HG03469 (cell line): ENCODE data around the gene TTC34.

Experiments used
- ATAC-seq: cut with Tn5 transposase; IDR thresholded peaks from one replicate; pipeline ENCODE4 v1.9.1; 2021; ENCODE audit warnings: mild to moderate bottlenecking, moderate library complexity, moderate number of reproducible peaks; ENCODE audit not compliant: unreplicated experiment

Gene TTC34

DNA sequence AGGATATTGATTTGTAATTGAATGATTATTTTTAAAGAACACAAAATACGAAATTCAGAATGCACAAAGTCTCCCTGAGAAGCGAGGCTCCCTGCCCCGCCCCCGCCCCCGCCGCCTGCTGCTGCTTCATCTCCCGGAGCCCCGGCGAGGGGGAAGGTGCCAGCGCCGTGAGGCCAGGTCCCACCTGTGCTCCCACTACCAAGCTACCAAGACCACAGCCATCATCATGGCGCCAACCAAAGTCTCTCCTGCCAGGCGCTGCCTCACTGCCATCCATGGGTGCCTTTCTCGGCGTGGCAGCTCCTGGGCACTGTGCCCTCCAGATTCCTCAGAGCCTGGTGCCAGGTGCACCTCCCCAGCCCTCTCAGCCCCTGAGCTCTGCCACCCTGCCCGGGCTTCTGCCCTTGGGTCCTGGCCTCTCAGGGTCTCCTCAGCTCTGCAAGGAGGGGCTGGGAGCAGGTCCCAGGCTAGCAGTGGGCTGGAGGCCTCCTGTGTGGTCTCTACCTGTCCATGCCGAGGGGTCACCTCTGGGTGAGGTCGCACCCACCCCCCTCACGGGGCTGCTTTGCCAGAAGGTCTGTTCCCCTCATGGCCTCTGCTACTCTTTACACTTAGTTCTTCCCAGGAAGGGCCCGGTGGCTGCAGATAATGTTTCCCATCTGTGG, 29.4 kb upstream of the TTC34 start:
- ATAC-seq, result no peak

DNA sequence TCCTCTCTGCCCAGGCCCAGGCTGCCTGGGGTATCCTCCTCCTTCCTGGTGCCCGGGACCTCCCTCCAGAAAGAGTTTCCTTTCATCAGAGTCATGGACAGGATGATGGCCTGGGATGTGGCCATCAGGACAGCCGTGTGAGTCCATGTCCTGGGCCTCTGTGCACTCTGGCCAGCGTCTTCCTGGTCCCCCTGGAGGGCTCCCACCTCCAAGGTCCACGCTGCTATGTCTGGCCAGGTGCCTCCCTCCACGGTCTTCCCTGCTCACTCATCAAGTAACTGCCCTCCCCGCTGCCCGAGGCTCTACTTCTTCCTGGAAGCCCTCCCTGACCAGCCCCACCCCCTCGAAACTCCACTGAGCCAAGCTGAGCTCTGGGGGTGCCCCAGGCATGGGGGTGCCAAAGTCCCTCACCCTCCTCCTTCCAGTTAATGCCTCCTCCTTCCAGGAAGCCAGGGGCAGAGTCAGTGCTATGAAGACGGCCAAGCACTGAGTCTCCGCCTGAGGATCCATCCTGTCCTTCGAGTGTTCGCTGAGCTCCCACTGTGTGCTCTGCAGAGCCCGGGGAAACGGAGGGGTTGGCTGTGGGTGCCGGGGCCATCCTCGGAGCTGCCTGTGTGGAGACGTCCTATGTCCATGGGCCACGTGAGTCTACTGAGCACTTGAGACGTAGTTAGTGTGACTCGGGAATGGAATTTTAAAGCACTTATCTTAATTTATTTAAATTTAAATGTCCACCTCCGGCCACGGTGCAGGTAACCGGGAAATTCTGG, 28.5 kb upstream of the TTC34 start:
- ATAC-seq, result no peak

DNA sequence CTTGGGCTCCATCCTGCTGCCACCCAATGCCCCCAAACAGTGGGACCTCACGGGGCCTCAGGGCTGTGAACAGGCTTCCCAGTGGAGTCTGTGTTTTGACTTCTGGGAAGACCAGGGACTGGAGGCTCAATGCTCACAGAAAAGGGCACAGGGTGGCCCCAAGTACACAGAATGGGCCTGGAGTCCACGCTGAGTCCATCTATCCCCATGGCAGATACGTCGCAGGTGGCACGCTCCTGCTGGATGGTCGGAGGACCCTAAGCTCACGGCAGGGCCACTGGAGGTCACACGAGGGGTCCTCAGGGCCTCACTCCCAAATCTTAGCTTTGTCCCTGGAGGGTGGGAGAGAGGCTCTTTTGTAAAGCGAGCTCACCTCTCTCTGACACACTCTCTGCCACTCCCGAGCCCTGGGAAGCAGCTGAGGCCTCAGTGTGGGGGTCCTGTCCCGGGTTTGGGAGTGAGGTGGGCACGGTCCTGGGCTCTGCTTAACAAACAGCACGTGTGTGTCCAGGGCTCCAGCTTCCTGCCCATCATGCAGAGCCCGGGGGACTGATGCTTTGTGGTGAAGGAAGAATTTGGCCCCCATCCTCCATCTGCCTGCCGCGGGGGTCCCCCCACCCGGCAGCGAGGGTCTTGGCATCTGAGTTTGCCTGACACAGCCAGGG, 27.2 kb upstream of the TTC34 start:
- ATAC-seq, result no peak

DNA sequence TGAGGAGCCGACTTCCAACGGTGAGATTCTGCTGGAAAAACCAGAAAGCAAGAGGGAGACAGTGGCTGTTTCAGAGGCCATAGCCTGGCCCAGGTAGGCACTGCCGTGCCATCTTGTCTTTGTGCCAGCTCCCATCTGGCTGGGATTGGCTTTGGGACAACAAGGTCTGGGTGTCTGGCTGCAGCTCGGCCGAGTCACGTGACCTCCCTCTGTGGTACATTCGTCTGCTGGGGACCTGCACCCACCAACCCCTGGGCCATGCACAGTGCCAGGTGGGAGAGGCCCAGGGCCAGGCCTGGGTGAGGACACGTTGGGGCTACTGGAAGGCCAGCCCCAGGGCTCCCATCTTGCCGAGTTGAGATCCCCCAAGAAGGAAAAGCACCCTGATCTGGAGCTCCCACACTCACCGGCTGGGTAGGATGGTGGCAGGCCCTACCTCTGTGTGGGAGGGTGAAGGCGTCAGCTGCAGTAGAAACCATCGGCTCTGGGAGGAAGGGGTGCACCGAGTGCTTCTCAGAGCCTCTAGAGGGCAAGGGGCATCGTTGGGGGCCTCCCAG, 25.3 kb upstream of the TTC34 start:
- no peak for ATAC-seq

DNA sequence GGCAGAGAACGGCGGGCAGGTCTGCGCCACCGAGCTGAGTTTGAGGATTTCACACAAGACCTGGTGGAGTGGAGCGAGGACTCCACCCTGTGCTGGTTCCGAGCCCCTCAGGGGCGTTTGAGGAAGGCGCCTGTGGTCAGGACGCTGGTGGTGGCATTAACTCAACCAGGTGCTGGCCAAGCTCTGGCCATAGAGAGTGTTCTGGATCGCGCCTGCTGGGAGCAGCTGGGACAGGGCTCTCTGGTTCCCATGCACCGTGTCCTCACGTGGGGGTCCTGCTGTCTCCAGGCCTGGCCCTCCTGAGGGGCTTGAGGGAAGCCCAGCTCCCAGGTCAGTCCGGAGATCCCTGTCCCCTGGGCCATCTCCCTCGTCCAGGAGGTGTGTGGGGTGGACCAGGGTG, 24.8 kb upstream of the TTC34 start:
- ATAC-seq, result no peak

DNA sequence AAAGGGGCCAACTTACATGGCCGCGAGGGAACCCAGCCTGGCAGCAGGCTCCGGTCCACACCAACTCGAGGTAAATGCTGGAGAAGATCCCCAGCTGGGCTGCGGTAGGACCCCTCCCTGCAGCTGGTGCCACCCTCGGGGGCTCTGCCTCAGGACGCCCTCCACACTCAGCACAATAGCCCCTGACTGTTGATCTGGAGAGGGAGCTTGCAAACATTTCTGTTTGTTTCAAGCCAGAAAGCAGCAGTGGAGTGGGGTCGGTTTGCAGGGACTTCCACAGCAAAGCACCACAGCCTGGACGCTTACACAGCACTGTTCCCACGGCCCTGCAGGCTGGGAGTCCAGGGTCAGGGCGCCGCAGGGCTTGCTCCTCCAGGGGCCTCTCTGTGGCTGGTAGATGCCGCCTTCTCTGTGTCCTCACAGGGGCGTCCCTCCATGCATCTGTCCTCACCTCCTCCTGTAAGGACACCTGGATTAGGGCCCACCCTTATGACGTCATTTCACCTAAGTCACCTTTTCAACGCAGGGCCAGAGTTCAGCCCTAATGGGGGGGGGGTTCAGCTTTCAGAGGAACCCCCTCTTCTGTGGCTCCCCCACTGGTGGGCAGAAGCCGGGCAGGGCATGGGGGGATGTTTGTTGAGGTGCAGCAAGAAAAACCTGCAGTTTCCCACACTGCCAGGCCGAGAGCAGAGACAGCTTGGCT, 24.1 kb upstream of the TTC34 start:
- ATAC-seq, result no peak

DNA sequence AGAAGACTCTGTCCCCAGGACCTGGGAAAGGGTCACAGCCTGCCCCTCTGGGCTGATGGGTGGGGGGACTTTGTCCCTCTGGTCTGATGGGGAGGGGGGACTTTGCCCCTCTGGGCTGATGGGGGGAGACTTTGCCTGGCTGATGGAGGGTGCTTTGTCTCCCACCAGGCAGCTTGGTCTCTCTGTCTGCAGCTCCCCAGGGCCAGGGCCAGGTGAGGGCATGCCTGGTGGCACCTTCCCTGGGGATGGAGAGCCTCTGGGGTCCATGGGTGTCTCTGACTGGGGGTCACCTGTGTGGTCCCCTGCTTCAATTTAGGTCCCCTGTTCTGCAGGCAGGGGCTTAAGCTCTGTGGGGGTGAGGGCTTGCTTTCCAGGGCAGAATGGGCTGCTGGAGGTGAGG, 23.5 kb upstream of the TTC34 start:
- no peak for ATAC-seq

DNA sequence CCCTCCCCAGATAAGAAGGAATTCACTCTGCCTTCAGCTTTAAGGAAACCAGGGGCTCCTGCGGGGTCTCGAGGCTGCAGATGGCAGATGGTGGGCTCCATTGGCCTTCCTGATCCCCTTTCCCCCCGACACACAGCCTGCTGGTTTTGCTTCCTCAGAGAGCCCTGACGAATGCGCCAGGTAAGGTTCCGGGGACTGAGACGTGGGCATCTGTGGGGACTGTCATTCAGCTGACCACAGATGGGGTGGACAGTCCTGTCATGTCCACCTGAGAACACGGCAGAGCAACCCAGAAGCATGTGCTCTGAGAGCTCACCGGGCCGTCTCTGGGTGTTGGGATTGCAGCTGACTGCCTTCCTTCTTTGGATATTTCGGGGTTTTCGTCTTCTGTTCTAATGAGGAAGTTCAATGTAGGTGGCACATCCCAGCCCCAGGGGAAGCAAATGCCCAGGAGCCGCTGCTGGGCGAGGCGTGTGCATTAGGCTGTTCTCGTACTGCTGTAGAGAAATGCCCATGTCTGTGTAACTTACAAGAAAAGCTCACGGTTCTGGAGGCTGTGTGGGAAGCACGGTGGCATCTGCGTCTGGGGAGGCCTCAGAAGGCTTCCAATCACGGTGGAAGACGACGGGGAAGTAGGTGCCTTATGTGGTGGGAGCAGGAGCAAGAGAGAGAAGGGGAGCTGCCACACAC, 22.6 kb upstream of the TTC34 start:
- no peak for ATAC-seq

DNA sequence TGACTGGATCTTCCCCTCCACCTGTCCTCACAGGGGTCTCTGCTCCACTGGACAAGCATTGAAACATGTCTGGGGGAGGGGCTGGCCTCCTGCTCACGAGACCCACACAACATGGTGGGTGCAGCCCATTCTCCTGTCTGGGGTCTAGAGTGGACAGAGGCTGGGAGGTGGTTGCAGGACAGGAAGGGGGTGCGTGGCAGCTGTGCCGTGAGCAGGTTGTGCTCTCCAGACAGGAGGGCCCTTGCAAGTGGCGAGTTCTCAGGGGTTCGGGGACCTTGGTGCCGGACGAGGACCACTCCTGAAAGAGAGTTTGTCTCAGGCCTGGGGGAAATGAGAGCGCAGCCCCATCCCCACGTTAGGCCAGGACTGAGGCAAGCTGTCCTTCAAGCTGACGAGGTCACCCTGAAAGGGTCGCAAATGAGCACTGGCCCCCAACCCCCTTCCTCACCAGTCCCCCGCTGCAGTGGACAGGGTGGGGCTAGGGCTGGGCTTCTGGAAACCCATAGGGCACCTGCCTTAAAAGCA, 21.2 kb upstream of the TTC34 start:
- no peak for ATAC-seq

DNA sequence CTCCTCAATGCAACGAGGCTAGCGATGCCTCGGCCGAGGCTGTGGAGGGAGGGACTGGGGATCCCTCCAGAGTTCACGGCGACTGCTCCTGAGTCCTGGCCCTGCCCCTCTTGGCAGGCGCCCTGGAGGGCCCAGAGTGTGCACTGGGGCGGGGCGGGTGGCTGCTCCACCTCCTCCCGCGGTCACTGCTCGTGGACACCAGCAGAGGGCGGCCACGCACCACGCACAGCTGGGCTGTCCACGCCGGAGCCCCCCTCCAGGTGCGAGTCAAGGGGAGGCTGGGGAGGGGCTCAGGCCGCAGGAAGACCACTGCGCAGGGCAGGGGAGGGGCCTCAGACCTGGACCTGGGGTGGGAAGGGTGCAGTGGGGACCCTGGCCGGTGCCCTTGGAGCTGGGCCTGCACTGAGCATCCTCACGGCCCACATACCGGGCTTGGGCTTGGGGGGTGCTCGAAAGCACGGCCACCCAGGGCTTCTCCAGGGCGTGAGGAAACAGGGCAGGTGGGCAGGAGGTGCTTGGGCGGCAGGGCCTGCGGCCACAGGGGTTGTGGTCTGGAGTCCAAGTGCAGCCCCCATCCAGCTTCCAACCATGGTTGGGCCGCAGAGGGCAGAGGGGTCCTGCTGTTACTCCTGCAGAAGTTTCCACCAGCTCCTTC, 20.6 kb upstream of the TTC34 start:
- ATAC-seq, result no peak

DNA sequence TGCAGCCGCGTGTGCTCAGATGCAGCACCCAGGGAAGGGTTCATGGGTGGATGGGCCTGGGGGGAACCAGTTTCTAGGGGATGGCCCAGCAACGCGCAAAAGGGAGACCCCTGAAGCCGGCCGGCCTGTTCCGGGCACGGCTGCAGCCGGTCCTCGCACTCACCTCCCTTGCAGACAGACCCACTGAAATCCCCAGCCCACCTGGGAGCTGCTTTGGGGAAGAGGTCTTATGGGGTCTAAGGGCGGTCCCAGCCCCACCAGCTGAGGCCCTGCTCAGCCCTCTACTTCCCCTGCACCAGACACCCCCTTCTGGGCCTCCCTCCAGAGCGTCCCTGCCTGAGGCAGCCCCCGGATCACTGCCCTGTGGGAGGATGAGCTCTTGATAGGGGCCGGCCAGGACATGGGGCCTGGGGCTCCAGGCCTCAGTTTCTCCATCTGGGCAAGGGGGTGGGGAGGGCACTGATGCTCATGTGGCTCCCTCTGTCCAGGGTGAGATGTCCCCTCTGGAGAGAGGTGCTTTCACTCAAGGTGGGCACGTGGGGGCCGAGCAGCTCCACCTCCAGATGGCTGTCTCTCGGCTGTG, 20.0 kb upstream of the TTC34 start:
- ATAC-seq, result no peak

DNA sequence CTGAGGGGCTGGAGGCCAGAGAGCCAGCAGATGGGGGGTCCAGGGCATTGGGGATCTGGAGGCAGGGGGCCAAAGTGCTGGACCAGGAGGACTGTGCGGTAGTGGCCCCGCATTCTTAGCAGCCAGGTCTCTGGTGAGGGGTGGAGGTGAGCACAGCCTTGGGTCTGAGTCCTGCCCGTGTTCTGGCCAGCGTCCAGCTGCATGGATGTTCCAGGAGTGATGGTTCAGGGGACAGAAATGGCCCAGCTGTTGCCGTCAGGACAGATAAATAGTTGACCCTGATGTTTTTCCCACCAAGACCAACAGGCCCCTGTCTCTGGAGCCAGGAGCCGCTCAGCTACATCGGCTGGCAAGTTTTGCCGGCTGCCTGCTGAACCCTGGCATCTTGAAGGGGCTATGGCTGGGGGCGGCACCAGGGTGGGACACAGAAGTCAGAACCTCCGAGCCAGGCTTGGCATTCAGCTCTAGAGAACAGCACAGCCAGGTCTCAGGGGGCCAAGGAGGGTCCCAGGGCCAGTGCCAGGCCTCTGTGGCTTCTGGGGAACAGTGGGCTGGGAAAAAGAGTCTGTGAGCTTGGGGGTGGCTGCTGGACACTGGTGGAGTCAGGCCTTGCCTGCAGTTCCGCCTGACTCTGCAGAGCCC, 19.4 kb upstream of the TTC34 start:
- no peak for ATAC-seq

DNA sequence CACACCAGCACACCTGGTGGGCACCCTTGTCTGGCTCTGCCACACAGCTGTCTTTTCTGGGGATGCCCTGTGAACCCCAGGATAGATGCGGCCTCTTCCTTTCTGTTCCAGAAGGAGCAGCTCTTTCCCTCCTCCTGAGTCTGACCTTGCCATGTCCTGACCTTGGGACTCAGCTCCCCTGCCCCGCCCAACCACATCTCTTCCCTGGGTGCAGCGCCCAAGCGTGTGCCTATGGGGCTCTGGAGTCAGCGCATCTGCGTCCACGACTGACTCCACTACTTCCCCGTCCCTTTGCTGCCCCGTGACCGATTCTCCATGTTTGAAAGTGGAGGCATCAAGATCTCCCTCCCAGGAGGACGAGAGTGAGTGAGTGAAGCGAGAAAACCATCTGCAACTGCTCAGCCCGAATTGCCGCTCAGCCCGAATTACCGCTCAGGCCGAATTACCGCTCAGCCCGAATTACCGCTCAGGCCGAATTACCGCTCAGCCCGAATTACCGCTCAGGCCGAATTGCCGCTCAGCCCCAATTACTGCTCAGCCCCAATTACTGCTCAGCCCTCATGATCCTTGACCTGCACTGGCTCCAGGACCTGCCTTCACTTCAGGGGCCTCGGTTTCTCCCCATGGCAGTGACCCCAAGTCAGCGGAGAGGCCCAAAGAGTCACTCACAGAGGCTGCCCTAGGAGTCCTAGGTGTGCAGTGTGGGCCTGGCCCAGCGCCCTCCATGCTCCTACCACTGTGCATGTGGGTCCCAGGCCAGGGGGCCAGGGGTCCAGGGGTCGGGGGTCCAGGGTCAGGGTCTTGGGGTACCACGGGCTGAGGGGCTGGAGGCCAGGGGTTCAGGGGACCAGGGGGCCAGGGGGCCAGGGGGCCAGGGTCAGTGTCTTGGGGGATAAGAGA, 18.6 kb upstream of the TTC34 start:
- no peak for ATAC-seq

DNA sequence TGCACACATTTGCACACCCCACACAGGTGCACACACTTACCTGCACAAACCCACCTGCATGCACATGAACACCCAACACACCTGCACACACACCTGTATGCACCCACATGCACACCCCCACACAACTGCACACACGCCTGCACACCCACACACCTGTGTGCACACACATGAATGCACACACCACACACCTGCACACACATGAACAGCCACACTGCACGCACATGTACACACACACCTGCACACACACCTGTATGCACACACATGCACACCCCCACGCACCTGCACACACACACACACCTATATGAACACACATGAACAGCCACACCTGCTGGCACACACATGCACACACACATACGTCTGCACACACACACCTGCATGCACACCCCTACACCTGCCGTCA, 17.9 kb upstream of the TTC34 start:
- ATAC-seq, result no peak

DNA sequence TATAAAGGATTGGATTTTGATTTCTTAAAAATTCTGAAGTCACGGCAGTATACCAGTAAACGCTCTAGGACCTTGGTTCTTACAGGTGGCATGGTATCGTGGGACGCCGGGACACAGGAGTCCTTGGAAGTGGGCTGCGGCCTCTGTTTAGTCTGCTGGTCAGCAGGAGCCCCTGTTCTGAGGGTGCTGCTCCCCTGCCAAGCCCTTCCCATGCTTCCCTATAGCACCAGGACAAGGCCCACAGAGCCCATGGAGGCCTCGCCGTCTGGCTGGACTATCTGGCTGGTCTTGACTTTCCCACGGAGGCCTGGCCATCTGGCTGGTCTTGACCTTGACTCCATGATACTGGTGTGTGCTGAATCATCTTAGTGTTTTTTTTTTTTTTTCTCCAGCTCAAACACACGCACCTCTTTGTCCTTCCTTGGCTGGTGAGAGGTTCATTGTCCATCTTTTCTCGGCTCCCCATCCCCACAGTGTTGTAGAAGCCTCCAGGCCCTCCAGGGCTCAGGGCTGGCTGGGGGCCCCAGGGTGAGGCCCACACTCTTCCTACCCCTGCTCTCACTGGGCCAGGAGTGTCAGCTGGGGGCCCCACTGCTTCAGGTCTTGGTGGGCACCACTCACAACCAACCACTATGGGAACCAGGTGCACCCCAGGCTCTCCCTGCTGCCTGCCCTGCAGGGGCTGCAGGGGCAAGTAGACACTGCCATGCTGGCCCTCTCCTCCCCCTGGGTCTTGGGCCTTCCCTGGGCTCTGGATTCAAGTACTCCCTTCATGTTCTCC, 16.5 kb upstream of the TTC34 start:
- no peak for ATAC-seq

DNA sequence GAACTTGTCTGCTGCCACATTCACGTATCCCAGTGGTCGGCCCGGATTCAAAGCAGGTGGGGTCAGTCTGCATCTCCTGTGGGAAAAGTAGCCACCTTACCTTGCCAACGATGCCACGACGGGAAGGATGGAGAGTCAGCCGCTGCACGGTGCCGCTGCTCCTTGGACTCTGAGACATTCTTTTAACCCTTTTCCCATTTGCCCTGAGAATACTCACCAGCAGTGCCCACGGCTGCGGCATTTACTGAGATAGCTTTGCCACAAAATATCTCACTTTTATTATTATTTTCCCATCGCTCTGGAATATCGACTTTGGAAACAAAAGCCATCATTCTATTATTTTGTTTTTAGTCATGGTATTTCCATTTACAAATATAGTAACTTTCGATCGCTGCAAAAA, 15.3 kb upstream of the TTC34 start:
- no peak for ATAC-seq

DNA sequence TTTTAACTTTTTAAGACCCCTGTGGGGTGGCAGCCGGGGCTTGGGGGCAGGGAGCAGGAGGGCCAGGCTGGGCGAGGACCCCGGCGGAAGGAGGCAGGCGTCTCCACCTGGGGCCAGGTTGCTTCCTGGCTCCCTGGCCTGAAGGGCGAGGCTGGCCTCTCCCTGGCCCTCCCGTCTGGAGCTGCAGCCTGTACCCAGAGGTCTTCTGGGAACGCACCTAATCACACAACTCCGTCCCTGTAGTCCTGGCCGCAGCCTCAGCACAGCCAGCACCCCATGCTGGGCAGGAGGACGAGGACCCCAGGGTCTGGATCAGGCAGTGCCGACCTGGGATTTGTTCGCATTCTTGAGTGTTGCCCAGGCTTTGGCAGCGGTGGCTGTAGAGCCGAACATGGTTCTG, 14.1 kb upstream of the TTC34 start:
- no peak for ATAC-seq
